ENCODE results near the gene ATP6V1C2. TPM values are rescaled to one million over a fixed set of nuclear protein-coding genes. Genes with fewer than 3 reads are reported as not detected.
"Not testable (repeated sequence)": the region's sequence is repeated elsewhere in the genome, so short reads cannot be mapped to it uniquely, and the experiment has no call there.

ATP6V1C2 gene
- polyA plus RNA-seq, 4 donors: 5.5 to 8.0 (median 7.3) TPM

DNA sequence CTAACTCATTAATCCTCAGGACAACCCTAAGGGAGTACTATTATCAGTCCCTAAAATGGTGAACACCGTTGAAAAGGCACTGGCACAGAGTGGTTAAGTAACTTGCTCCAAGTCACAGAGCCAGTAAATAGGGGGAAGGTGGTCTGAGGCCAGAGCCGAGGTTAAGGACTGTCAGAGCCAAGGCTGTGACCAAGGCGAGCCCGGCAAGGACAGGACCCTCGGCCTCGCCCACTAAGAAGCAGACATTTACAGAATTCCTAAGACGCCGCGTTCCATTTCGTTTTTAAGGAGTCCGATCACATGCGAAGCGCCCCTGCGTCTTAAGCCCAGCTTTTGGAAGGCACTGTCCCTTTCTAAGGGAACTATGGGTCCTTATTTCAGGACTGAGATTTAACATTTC lies 90.1 kb downstream of the ATP6V1C2 start:
- no peak for DNase-seq (ENCODE audit: low read depth in 4 of 4, low spot score in 3 of 4)

DNA sequence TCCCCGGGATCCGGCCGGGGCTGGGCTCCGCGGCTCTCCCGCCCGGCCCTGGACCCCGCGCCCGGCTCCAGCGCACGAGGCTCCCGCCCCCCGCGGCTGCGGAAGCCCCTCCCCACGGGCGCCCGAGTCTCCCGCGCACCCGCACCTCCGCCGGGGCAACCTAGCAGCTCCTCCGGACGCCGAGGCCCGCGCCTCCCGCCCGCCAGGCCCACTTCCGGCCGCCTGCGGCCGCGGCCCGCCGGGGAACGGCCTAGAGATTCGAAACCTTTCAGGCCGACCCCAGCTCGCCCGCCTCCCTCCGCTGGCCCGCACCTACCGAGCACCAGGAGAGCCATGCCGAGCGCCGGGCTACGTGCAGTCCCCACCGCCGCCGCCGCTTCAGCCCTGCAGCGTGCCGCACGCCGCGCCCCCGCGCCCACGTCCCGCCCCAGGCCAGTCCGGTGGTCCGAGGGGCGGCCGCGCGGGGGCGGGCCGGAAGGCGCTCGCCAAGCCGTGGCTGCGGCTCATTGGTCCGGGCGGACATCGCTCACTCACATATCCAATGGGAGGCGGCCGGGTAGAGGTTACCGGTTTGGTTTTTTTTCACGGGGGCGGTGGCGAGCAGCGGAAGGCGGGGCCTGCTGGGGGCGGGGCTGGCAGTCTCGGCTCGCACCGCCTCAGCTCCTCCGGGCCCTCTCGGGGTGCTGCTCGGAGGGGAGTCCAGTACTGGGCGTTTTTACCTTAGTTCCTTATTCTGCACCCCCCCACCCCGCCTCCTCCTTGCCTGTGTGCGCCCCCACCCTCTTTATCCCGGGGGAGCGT lies 91.1 kb downstream of the ATP6V1C2 start, which contains the start of gene PDIA6:
Gene PDIA6 (minus strand): TSS at position 424 of the 801 bp plus-strand sequence. CDS start 89 bp downstream, at position 335.
- DNase-seq (ENCODE audit: low read depth in 4 of 4, low spot score in 3 of 4): peak; percentile 90 to 95 (median 92)

DNA sequence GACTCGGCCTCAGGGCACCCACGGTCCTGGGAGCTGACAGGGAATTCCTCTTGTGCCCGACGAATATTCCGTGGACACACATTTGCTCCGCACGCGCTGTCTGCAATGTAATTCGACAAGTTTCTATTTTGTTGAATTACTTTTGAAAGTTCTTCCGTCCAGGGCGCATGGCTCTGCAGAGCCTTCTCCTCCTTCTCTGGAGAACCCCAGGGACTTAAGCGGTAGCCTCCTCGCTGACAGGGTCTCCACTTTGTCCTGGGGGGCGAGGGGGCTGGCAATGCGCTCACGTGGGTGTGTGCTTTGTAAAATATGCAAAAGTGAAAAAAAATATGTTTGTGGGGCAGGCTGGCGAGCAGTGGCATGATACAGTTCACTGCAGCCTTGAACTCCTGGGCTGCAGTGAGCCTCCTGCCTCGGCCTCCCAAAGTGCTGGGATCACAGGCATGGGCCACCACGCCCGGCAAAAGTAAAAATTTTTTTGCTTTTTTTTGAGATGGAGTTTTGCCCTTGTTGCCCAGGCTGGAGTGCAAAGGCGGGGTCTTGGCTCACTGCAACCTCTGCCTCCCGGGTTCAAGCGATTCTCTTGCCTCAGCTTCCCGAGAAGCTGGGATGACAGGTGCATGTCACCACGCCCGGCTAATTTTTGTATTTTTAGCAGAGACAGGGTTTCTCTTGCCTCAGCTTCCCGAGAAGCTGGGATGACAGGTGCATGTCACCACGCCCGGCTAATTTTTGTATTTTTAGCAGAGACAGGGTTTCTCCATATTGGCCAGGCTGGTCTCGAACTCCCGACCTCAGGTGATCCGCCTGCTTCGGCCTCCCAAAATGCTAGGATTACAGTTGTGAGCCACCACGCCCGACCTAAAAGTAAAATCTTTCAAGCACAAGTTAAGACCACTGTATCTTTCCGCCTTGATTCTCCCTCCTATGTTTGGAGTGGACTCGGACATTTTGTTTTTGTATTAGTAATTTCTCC lies 92.0 kb downstream of the ATP6V1C2 start:
- DNase-seq (ENCODE audit: low read depth in 4 of 4, low spot score in 3 of 4): not testable (repeated sequence)

DNA sequence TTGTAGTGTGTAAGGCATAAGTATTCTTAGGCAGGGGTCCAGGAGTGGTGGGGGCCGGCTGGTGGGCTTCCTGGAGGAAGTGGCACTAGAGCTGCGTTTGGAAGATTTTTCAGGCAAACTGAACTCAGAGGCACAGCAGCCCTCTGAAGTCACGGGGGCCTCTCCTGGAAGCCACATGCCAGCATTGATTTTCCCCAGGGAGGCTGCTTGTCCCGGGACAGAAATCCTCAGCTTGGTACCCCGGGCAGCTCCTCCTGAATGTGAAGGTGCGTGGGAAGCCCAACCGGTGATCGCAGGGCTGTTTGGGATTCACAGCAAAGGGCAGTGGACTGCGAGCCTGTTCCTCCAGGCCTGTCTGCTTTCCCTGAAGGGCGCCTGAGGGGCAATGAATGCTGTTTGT lies 92.7 kb downstream of the ATP6V1C2 start:
- no peak for DNase-seq (ENCODE audit: low read depth in 4 of 4, low spot score in 3 of 4)

DNA sequence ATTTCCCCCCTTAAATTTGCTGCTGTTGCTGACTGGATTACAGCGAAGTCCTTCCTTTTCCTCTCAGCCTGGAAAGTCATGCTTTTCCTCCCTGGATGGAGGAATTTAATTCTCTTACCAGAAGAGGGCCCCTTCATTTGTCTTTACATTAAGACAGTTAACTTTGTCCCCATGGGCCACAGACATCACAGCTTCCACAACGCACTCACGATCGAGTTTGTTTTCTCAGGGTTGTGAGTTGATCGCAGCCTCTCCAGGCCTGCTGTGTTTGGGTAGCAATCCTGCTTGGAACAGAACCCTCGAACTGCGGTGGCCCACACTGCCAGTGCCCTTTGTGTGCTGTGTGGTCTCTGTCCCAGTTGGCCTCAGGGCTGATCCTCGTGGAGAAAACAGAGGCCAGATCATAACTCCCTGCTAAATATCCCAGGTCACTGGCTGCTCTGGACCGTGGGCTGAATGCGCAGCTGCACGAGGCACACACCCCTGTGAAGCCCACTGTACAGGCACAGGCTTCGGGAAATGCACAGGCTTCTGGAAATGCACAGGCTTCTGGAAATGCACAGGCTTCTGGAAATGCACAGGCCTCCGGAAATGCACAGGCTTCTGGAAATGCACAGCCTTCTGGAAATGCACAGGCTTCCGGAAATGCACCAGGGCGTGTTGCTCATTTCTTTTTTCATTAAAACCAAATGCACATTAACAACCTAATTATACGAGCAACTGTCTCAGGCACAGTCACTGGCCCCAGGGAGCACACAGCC lies 93.3 kb downstream of the ATP6V1C2 start:
- DNase-seq (ENCODE audit: low read depth in 4 of 4, low spot score in 3 of 4): no peak

DNA sequence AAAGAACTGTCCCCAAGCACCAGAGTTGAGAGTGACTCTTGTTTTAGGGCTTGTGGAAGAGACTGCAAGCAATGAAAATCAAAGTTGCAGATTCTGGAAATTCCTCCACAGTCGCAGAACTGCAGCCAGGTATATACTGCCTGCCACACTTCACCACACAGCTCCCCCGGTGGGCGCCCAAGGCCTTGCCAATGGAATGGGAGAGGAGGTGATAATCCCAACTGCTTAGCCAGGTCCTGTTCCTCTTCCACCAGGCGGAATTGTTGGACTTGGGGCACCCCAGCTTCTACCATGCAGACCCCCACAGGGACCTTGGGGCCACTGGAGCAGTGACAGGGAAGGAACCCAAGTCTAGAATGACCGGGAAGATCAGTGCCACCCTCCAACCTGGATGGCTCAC lies 96.0 kb downstream of the ATP6V1C2 start:
- DNase-seq (ENCODE audit: low read depth in 4 of 4, low spot score in 3 of 4): no peak

DNA sequence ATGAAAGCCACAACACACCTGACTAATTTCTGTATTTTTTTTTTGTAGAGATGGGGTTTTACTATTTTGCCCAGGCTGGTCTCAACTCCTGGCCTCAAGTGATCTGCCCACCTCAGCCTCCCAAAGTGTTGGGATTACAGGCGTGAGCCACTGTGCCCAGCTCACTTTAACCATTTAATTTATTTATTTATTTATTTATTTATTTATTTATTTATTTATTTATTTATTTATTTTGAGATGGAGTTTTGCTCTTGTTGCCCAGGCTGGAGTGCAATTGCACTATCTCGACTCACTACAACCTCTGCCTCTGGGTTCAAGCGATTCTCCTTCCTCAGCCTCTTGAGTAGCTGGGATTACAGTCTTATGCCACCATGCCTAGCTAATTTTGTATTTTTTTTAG lies 96.9 kb downstream of the ATP6V1C2 start:
- not testable (repeated sequence) for DNase-seq (ENCODE audit: low read depth in 4 of 4, low spot score in 3 of 4)

DNA sequence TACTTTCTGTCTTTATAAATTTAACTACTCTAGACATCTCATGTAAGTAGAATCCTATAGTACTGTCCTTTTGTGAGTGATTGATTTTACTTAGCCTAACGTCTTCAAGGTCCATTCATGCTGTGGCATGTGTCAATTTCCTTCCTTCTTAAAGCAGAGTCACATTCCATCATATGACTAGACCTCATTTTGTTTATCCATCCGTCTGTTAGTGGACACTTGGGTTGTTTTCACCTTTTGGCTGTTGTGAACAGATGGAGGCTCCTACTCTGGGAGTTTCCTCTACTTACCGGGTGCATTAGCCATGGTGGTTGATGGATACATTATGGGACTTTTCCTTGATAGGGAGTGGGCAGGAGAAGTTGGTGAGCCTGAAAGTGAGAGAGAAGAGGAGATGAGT lies 97.6 kb downstream of the ATP6V1C2 start:
- no peak for DNase-seq (ENCODE audit: low read depth in 4 of 4, low spot score in 3 of 4)

DNA sequence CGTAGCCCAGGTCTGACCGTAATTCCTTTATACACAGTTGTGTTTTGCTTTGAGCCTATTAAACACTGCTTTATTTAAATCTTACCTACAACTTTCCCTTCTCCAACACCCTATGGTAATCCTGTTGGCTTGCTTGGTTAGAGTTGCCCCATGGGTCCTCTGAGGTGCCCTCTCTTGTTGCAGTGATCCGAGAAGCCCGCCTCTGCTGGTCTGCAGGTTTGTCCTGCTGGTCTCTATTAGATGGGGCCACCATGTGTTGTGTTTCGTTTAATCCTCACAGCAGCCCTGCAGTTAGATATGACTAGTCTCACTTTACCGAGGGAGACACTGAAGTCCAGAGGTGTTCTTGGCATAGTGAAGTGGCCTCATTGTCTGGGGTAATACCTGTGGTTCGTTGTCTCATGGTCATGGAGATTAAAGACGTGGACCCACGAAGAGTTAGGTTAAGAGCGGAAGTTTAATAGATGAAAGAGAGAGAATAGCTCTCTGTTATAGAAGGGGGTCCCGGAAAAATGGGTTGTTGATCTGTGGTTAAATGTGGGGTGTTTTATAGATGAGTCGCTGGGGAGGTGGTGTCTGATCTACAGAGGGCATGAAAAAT lies 98.4 kb downstream of the ATP6V1C2 start:
- DNase-seq (ENCODE audit: low read depth in 4 of 4, low spot score in 3 of 4): no peak

DNA sequence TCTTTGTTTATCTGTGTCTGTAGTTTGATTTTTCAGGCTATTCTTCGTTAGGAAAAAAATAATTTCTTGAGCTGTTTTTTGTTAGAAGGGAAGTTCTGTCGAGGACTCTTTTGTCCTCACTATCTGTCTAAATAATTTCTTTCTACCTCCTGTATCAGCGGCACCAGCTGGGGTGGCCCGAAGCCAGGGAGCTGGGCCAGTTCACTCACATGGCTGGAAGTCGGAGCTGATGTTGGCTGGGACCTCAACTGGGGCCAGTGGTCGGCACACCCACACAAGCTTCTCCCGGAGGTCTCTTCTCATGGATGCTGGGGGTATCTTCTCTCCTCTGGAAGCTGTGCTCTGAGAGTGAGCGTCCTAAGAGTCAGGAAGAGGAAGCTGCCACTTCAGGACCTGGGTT lies 99.1 kb downstream of the ATP6V1C2 start:
- no peak for DNase-seq (ENCODE audit: low read depth in 4 of 4, low spot score in 3 of 4)

DNA sequence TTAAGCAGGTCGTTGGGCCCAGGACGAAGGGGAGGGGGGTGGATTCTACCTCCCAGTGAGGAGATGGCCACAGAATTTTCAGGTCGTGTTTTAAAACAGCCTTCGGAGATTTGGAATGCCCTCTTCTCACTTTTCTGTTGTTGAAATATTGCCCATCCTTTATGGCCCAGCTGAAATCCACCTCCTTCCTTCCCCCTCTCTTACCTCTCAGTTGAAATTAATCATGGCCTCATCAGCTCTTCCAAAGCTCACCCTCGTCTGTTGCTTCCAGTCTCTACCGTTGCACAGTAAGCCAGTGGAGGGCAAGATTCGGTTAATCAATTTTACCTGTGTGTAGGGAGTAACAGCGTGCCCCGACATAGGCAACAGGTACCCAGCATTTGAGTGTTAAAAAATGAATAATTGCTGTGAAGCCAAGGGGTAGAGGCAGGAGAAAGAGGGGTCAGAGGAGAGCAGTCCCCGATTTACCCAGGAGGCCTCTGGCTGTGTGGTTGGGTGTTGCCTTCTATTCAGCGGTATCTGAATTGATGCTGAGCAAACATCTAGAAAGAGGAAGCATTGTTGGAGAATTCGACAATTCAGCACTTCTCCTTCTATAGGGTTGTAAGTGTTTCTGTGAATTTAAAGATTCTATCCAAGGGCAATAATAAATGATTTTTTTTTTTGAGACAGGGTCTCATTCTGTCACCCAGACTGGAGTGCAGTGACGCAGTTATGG lies 99.7 kb downstream of the ATP6V1C2 start:
- DNase-seq (ENCODE audit: low read depth in 4 of 4, low spot score in 3 of 4): no peak

DNA sequence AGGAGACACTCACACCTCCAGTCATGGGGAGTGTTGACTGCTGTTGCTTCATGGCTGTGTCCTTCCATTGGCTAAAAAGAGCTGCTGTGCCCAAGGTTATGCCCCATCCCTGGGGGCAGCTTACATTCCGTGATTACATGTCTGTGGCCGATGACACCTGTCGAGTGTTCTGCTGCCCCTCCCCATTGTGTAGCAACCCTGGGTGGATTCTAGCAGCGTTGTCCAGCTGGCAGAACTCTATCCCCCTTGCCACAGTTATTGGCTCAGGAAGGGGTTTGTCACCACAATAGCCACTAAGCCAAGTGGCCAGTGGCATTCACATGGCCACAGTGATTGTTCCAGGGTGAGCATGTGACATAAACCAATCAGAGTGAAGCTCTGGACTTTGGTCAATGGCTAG lies 102.8 kb downstream of the ATP6V1C2 start:
- DNase-seq (ENCODE audit: low read depth in 4 of 4, low spot score in 3 of 4): no peak

DNA sequence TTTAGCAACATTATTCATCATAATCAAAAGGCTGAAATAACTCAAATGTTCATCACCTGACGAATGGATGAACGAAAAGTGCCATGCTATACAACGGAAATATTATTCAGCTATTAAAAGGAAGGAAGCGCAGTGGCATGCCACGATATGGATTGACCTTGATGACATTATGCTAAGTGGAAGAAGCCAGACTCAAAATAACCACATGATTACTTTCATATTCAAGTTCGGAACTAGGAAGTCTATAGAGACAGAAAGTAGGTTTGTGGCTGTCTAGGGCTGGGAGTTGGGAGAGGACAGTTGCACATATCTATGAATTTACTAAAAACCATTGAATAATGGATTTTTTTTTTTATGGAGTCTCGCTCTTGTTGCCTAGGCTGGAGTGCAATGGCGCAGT lies 104.6 kb downstream of the ATP6V1C2 start:
- no peak for DNase-seq (ENCODE audit: low read depth in 4 of 4, low spot score in 3 of 4)

DNA sequence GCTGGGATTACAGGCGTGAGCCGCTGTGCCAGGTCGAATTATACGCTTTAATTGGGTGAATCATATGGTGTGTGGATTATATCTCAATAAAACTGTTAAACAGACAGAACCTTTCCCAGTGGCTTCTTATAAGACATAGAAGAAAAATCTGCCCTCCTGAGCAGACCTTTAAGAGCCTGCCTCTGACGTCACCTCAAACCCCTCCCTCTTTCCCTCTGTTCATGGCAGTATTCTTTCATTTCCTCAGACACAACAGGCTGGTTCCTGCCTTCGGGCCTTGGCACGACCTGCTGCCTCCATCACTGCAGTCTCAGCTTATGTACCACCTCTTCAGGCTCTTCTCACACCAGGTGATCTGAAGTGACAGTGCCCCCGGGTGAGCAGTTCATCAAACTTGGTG lies 105.2 kb downstream of the ATP6V1C2 start:
- DNase-seq (ENCODE audit: low read depth in 4 of 4, low spot score in 3 of 4): no peak

DNA sequence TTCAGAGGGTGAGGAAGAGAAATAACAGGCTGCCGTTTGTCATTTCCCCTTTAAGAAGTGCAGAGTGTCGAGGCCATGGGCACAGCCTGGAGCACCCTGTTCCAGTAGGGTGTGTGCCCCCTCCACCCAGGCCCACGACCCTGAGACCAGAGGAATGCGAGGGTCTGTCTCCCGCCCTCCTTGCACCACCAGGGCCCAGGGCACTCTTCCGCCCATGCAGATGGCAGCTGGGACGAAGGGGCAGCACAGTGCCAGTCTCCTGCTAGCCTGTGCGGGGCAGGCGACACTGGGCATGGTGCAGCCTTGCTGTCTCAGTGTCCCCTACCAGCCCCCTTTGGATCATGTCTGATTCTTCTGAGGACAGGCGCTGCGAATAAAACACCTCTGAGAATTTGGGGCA lies 106.9 kb downstream of the ATP6V1C2 start:
- DNase-seq (ENCODE audit: low read depth in 4 of 4, low spot score in 3 of 4): no peak

DNA sequence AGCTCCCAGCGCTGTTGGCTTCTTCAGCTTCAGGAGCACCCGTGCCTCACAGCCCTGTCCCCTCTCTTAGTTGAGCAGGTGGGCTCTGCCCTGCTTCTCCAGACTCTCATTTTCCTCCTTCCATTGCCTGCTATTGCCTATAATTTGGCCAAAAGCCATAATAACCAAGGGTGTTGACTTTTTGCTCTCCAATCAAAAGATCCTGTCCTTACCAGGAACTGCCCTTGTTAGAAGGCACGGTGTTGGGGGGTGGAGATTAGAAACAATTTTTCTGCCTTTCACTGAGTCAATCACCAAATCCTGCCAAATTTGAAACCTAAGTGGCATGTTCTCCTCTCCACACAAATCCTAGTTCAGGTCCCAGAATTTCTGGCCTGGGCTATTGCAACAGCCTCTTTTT lies 107.9 kb downstream of the ATP6V1C2 start:
- no peak for DNase-seq (ENCODE audit: low read depth in 4 of 4, low spot score in 3 of 4)

DNA sequence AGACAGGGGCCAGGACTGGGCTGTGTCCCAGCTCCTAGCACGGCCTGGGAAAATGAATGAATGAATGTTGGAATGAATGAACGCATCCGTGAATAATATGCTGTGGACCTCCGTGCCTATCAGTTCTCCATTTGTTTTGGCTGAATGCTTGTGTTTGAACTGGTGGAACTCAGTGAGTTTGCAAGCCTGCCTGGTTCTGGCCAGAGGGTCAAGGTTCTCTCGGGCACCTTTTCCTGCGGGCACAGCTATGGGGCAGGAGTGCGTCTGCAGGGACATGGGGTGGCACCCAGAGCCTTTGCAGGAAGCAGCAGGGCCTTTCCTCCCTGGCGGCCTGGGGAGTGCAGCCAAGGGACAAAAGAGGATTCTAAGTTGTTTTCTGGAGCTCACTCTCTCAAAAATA lies 108.8 kb downstream of the ATP6V1C2 start:
- no peak for DNase-seq (ENCODE audit: low read depth in 4 of 4, low spot score in 3 of 4)

DNA sequence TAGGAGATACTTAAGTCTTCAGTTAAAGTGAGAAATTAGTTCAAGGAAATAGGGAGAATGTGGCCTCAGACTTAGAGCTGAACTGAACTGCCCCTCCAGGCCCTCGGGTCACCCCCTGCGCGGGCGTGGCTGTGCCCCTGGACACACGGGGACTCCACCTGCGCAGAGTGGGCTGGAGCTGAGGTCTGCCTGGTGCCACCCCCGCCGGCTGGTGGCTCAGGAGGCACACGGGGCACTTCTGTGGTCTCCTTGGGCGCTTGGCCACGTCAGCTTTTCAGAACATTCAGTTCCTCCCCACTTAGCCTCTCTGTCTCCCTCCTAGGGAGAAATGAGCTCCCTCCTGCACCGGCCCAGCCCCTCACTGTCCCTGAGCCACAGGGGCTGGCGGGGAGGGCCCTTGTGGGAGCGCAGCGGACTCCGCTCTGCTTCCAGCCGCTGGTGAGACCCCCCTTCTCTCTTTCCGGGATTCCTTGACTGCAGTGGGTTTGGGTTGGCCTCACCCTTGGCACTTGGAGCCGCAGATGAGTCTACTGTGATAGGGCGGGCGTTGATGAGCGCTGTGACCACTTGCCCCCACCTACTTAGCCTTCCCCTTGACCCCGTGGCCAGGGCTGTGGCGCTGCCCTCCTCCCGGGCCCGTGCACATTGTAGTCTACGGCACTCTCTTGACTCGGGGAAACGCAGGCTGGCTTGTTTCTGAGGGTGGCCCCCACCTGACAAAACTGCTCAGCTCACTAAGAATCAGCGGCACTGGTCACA lies 109.4 kb downstream of the ATP6V1C2 start:
- no peak for DNase-seq (ENCODE audit: low read depth in 4 of 4, low spot score in 3 of 4)

DNA sequence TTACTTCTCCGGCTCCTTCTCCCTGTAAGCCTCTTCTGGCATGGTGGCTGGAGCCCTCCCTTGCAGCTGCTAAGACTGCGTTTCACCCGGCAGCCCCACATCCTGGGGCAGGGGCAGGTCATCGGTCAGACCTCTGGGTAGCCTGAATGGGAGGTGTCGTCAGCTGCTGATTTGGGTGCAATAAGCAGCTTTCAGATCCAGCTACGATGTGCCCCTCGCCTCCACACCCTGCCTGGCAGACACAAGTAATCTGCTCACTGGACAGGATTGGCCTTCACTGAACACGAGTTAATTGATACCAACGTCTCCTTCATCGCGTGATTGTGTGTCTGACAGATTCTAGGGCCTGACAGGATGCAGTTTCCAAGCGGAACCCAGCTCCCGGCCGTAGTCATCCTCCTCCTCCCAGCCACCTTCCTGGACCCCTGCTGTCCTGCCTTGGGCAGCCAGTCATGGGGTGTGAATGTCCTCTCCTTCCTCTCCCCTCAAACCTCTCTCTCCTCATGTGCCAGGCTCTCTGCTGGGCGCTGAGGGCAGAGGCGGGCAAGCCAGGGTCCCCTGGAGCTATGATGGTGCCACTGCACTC lies 110.1 kb downstream of the ATP6V1C2 start:
- DNase-seq (ENCODE audit: low read depth in 4 of 4, low spot score in 3 of 4): no peak
